Caco-2 (cell line): ENCODE data around the gene DTWD2. TPM values are rescaled to one million over a fixed set of nuclear protein-coding genes. Genes with fewer than 3 reads are reported as not detected.

Source experiments
- BruUV-seq: library from RNA; stranded (reverse); fragments of 400-500 nt; replicated peaks from 2 replicates; lab custom pipeline; 2021; lab: Mats Ljungman, UMichigan
- CTCF ChIA-PET: fragments of 300-600 bp; sonication (Branson Sonifier 250); formaldehyde crosslinking; loops from one replicate; lab custom pipeline; 2022; ENCODE audit warnings: antibody characterized with exemption; lab: Charles Lee
- POLR2A ChIA-PET: fragments of 300-600 bp; sonication (Branson Sonifier 250); formaldehyde crosslinking; loops from one replicate; lab custom pipeline; 2022; ENCODE audit warnings: antibody characterized with exemption; lab: Charles Lee
- DNase-seq, 2 experiments: peaks; one replicate each; pipeline versions ENCODE4 v3.0.0 to v3.0.0-alpha.2; 2020 to 2022
- H3K27me3 ChIP-seq: replicated peaks from 2 replicates; pipeline ENCODE4 v1.6.0; 2011; ENCODE audit warnings: low read length; ENCODE audit not compliant: control insufficient read depth, insufficient read depth
- H3K36me3 ChIP-seq: 2 replicates; pipeline ENCODE4 v1.5.1; 2011; ENCODE audit warnings: low read length; ENCODE audit not compliant: control insufficient read depth, insufficient read depth
- H3K4me1 ChIP-seq: fragments of 250-450 bp; sonication (Bioruptor Pico); 2 replicates; pipeline ENCODE4 v1.5.1; 2020; ENCODE audit warnings: mild to moderate bottlenecking
- H3K4me3 ChIP-seq: 2 replicates; pipeline ENCODE4 v1.5.1; 2011; ENCODE audit warnings: low read depth, mild to moderate bottlenecking, control low read depth, low read length
- H3K9me3 ChIP-seq: fragments of 250-450 bp; sonication (Bioruptor Pico); 2 replicates; pipeline ENCODE4 v1.5.1; 2020; ENCODE audit warnings: mild to moderate bottlenecking, moderate library complexity
- H3K27ac Mint-ChIP-seq: one replicate; pipeline ENCODE4 v1.8.0; 2022; ENCODE audit warnings: mixed read lengths; ENCODE audit not compliant: unreplicated experiment
- H3K27me3 Mint-ChIP-seq: one replicate; pipeline ENCODE4 v1.8.0; 2022; ENCODE audit warnings: mixed read lengths; ENCODE audit not compliant: insufficient read depth, unreplicated experiment
- H3K36me3 Mint-ChIP-seq: one replicate; pipeline ENCODE4 v1.8.0; 2022; ENCODE audit warnings: mild to moderate bottlenecking, mixed read lengths; ENCODE audit not compliant: insufficient read depth, unreplicated experiment
- H3K4me1 Mint-ChIP-seq: one replicate; pipeline ENCODE4 v1.8.0; 2022; ENCODE audit warnings: low read depth, mixed read lengths; ENCODE audit not compliant: unreplicated experiment
- H3K4me3 Mint-ChIP-seq: one replicate; pipeline ENCODE4 v1.8.0; 2022; ENCODE audit warnings: mild to moderate bottlenecking, moderate library complexity, mixed read lengths; ENCODE audit not compliant: unreplicated experiment
- H3K9me3 Mint-ChIP-seq: one replicate; pipeline ENCODE4 v1.8.0; 2022; ENCODE audit warnings: mixed read lengths; ENCODE audit not compliant: unreplicated experiment
- intact Hi-C: fragments of 100-400 bp; cut with micrococcal nuclease; formaldehyde crosslinking; loops from one replicate; pipeline ENCODE4 v1.10.0; 2022; ENCODE audit not compliant: unreplicated experiment
- total RNA-seq: library from RNA; stranded (reverse); gene quantifications from 2 replicates; pipeline ENCODE4 v1.2.3, GENCODE V29; 2022
- TF ChIP-seq, protein P1 (sequence below), 2 experiments: fragments of 200-600 bp in 1 of 2; IDR thresholded peaks; 1 replicate in 1 of 2; 2 replicates in 1 of 2; pipeline versions ENCODE4 v1.5.1 to v1.8.0; 2011 to 2022; ENCODE audit warnings: antibody characterized with exemption in 1 of 2, control low read depth in 1 of 2, inconsistent platforms in 1 of 2, low read depth in 1 of 2, low read length in 1 of 2, mild to moderate bottlenecking in 1 of 2, moderate library complexity in 1 of 2; ENCODE audit not compliant: insufficient read depth in 1 of 2, severe bottlenecking in 1 of 2, unreplicated experiment in 1 of 2

DTWD2 gene
- total RNA-seq, 1 experiment from 2014 or later, result 5.6 TPM

DNA sequence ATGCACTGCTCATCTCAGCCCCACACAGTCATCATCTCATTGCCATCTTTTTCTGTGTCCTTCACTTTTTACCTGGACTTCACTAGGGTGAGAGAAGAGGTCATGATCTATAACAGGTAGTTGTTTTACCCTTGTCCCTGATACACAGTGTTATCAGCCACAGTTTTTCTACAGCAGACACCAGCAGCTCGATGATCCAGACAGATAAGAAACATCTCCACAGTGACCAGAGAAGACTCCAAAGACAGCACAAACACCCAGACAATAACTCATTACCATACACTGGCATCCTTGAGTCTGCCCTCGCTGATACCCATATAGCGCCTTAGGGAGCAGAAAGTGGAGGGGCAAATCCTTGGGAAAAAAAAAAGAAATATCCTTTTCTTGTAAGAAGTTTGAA, 194.1 kb downstream of the DTWD2 start:
- CTCF ChIA-PET, result no interaction called here
- no peak overlapping the region for H3K4me3 ChIP-seq
- no peaks in the 10 kb centered on the region for H3K9me3 ChIP-seq
- H3K4me1 ChIP-seq, result no peaks in the 10 kb centered on the region
- POLR2A ChIA-PET, result no interaction called here
- H3K27me3 ChIP-seq, result no peaks in the 10 kb centered on the region
- intact Hi-C loops, result loop anchor here (5.0 to 10.0 kb wide), 6 partner anchors 287 to 1339 kb away; no protein-coding TSS in a partner anchor
- DNase-seq, result no peak
- Mint-ChIP-seq H3K9me3 (no peaks in the 10 kb centered on the region), H3K4me1 (no peaks in the 10 kb centered on the region), H3K27me3 (peaks cover 3% of the 10 kb centered on the region), H3K27ac (no peak overlapping the region), H3K4me3 (no peak overlapping the region), H3K36me3 (no peaks in the 10 kb centered on the region)
- H3K36me3 ChIP-seq, result no peaks in the 10 kb centered on the region
- TF ChIP-seq, protein P1, sequence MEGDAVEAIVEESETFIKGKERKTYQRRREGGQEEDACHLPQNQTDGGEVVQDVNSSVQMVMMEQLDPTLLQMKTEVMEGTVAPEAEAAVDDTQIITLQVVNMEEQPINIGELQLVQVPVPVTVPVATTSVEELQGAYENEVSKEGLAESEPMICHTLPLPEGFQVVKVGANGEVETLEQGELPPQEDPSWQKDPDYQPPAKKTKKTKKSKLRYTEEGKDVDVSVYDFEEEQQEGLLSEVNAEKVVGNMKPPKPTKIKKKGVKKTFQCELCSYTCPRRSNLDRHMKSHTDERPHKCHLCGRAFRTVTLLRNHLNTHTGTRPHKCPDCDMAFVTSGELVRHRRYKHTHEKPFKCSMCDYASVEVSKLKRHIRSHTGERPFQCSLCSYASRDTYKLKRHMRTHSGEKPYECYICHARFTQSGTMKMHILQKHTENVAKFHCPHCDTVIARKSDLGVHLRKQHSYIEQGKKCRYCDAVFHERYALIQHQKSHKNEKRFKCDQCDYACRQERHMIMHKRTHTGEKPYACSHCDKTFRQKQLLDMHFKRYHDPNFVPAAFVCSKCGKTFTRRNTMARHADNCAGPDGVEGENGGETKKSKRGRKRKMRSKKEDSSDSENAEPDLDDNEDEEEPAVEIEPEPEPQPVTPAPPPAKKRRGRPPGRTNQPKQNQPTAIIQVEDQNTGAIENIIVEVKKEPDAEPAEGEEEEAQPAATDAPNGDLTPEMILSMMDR (IDR thresholded peaks at IDR 0.05; ENCODE audit: insufficient read depth in 1 of 2, low read depth in 1 of 2, low read length in 1 of 2, severe bottlenecking in 1 of 2, unreplicated experiment in 1 of 2), result no peak
- BruUV-seq, result no TSS peak

DNA sequence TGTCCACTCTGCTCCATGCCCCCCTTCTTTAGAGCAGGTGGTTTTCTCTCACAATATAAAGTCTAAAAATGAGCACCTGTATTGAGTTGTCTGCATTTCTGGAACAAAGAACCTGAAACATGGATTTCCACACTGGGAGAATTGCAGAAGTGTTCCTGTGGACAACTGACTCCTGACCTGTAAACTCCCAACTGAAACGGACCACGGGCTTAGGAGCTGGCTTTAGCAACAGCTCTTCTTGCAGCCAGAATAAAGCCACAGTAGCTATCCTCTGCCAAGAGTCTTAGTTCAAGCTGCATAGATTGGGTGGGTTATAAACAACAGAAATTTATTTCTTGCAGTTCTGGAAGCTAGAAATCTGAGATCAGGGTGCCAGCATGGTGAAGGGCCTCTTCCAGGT, 194.7 kb downstream of the DTWD2 start:
- DNase-seq, result no peak
- intact Hi-C loops, result loop anchor here (5.0 to 10.0 kb wide), 6 partner anchors 286 to 1339 kb away; no protein-coding TSS in a partner anchor
- TF ChIP-seq, protein P1 (IDR thresholded peaks at IDR 0.05; ENCODE audit: insufficient read depth in 1 of 2, low read depth in 1 of 2, low read length in 1 of 2, severe bottlenecking in 1 of 2, unreplicated experiment in 1 of 2), result no peak

DNA sequence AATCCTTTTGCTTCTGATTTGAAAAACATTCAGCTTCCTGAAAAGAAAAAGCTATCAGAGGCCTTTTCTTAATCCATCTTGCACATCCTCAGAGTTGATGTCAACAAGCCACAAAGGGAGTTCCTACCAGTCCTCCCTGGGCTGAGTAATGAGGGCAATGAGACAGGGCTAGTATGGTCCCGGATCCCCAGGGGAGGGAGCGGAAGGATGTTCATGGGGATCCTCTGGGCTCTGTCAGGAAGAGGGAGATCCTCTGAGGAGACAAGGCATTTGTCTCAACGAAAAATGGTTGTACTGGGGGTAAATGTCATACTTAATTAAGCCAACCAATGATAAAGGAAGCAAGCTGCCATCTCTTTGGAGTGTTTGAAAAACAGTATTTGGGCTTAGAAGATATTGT, 195.3 kb downstream of the DTWD2 start:
- TF ChIP-seq, protein P1 (IDR thresholded peaks at IDR 0.05; ENCODE audit: insufficient read depth in 1 of 2, low read depth in 1 of 2, low read length in 1 of 2, severe bottlenecking in 1 of 2, unreplicated experiment in 1 of 2), result no peak
- H3K36me3 ChIP-seq, result no peaks in the 10 kb centered on the region
- peaks cover 7% of the 10 kb centered on the region for H3K27me3 Mint-ChIP-seq
- intact Hi-C loops, result loop anchor here (5.0 to 10.0 kb wide), 6 partner anchors 286 to 1338 kb away; no protein-coding TSS in a partner anchor
- BruUV-seq, result no TSS peak
- H3K27me3 ChIP-seq, result no peaks in the 10 kb centered on the region
- H3K9me3 ChIP-seq, result no peaks in the 10 kb centered on the region
- no peaks in the 10 kb centered on the region for H3K9me3 Mint-ChIP-seq
- DNase-seq, result no peak
- no peaks in the 10 kb centered on the region for H3K36me3 Mint-ChIP-seq
- H3K4me1 Mint-ChIP-seq, result no peaks in the 10 kb centered on the region
- no peaks in the 10 kb centered on the region for H3K4me1 ChIP-seq
- ChIA-PET POLR2A (no interaction called here), CTCF (no interaction called here)
- no peak overlapping the region for H3K4me3 ChIP-seq
- H3K4me3 Mint-ChIP-seq, result no peak overlapping the region
- H3K27ac Mint-ChIP-seq, result no peak overlapping the region

More for the DNA sequence above, 194.7 kb downstream of the DTWD2 start:
- Mint-ChIP-seq H3K27me3 (peaks cover 3% of the 10 kb centered on the region), H3K4me1 (no peaks in the 10 kb centered on the region), H3K9me3 (no peaks in the 10 kb centered on the region), H3K4me3 (no peak overlapping the region), H3K36me3 (no peaks in the 10 kb centered on the region), H3K27ac (no peak overlapping the region)
- no peaks in the 10 kb centered on the region for H3K27me3 ChIP-seq
- no peak overlapping the region for H3K4me3 ChIP-seq
- ChIA-PET POLR2A (no interaction called here), CTCF (no interaction called here)
- no peaks in the 10 kb centered on the region for H3K4me1 ChIP-seq
- H3K9me3 ChIP-seq, result no peaks in the 10 kb centered on the region
- no TSS peak for BruUV-seq
- no peaks in the 10 kb centered on the region for H3K36me3 ChIP-seq
